GM18870 (cell line): Measurements from ENCODE around the gene ZNF318.

ENCODE experiments used
- ATAC-seq: cut with Tn5 transposase; IDR thresholded peaks from one replicate; pipeline ENCODE4 v1.9.1; 2021; ENCODE audit warnings: moderate library complexity; ENCODE audit not compliant: unreplicated experiment

Gene ZNF318

GRCh38 chr6:43287717-43288679 lies 81.4 kb downstream of the ZNF318 start:
- no peak for ATAC-seq

- no peak for ATAC-seq
These were observed 82.3 kb downstream of the ZNF318 start for GRCh38 chr6:43286980-43287716.

- no peak for ATAC-seq
These were observed 82.9 kb downstream of the ZNF318 start for GRCh38 chr6:43286456-43286979.
